NCI-H2081 (cell line): ENCODE data around the gene GSG1L2.

Source experiments
- DNase-seq, 2 experiments: peaks; one replicate each; lab custom pipeline; 2025; lab: John Stamatoyannopoulos, UW

Gene GSG1L2

DNA sequence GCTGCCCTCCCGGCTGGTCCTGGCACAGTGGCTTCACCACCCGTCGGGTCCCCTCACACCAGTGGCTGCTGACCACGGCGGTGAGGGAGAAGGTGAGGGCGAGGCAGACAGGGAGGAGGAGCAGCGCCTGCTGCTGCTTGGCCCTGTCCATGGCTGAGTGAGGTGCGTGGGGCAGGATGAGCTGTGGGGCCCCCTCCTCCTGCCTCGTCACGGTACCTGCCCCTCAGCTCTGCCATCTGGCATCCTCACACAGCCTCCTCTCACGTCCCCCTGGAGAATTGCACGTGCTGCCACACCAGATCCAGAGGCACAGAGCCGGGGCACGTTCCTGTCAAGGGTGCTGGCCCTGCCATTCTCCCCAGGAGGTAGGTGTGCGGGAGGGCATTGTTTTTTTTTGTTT lies at the start of gene GSG1L2:
Gene GSG1L2 (minus strand): TSS at position 159 of the 400 bp plus-strand sequence. CDS start 8 bp downstream, at position 151.
- no peak for DNase-seq

DNA sequence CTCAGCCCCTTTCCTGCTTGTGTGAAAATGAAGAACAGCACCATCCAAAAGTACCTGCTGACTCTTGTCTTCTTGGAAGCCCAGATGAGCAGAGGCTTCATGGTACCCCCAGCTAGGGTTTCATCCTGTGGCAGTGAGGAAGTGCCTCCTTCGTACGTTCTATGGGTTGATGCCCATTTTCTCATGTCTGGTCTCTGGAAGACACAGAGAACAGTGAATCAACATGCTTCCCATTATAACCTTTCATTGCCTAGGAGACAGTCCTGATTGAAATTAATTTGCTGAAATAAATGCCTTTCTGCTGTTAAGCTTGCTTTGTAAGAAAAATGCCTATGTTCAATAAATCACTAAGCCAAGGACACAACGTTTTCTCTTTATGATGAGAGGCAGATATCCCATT lies 46.7 kb upstream of the GSG1L2 start:
- no peak for DNase-seq

DNA sequence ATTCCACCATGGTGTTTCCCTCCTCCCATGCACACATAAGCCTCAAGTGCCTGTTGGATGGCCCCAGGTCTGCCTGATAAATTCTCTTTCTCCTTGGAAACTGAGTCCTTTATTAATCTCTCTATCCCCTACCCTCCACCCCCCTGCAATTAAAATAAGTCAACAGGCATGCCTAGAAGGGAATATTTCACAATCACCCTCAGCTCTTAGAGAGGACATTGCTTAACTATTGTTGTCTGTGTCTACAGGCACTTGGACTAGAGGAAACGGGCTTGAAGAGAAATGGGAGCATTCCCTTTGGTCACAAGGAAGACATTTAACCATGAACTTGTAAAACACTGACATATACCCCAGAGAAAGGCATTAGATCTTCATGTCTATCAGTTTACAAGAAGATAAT lies 43.7 kb upstream of the GSG1L2 start:
- DNase-seq, result no peak

DNA sequence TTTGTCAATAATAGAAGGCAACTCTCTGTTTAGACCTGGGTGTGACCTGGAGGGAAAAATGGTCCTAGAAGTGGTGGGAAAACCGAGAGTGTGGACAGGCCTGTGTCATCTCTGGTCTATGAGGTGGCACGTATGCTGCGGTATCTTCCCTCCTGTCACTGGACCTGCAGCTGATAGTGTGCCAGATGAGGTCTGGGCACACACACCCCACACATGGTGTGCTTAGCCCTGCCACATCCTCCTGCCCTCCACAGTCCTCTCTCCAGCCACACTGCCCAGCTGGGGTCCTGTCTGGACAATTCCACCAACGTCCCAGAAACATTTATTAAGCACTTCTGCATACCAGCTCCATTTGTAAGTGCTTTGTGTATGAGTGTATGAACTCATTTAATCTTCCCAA lies 41.1 kb upstream of the GSG1L2 start:
- no peak for DNase-seq

DNA sequence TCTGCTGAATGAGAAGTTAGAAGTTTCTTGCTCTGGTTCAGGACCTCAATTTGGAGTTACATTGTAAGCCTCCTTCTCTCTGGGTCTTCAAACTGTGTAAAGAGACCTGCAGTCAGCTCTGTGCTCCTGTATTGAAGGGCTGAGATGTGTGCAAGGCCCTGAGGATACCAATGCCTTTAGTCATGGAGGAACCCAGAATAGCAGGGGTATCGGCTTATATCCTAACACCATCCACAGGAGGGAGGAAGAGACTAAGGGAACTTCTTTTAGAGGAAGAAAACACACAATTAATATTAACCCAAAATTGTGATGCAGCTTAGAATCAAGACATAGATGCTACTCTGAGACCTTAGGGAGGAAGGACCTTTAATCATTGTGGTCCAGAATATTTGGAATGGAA lies 40.3 kb upstream of the GSG1L2 start:
- no peak for DNase-seq

DNA sequence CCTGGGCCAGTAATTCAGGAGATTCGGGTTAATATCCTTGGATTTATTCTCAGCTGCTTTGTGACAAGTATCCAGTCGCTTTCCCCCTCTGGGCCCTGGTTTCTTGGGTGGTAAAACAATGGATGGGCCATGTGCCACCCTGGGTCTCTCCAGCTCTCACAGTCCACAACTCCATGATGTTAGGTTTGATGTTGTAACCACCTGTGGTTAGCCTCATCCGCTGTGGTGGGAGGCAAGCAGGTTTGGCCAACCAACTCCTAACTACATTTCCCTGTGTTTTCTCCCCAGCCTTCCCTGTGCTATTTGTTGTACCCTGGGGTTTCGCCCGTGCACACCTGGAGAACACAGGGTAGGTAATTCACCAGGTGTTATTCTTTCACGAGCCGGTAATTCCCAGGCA lies 39.0 kb upstream of the GSG1L2 start:
- DNase-seq, result no peak

DNA sequence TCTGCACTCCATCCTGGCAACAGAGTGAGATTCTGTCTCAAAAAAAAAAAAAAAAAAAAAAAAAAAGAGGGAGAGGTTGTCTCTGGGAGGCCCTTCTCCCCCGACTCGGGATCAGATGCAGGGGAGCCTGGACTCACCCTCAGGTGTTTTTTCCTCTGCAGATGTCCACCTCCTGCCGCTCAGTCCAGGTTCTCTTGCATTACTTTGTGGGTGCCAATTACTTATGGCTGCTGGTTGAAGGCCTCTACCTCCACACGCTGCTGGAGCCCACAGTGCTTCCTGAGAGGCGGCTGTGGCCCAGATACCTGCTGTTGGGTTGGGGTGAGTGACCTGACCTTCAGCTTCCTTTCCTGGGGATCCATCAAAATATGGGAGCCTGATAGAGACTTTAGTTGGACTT lies 37.9 kb upstream of the GSG1L2 start:
- no peak for DNase-seq

DNA sequence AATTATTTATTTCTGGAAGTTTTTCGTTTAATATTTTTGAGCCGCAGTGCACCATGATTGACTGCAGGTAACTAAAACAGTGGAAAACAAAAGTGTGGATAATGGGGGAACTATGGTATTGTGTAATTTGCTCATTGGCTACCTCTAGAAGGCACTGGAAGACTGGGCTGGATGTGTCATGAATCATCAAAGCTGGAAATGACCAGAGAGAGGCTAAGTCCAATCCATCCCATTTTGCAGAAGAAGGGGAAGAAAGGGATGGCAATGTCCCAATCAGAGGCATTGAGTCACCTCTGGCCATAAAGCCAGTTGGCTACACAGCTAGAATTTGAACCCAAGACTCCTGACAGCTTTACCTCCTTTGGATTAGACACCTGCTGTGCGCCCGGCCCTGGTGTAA lies 33.2 kb upstream of the GSG1L2 start:
- DNase-seq, result no peak

DNA sequence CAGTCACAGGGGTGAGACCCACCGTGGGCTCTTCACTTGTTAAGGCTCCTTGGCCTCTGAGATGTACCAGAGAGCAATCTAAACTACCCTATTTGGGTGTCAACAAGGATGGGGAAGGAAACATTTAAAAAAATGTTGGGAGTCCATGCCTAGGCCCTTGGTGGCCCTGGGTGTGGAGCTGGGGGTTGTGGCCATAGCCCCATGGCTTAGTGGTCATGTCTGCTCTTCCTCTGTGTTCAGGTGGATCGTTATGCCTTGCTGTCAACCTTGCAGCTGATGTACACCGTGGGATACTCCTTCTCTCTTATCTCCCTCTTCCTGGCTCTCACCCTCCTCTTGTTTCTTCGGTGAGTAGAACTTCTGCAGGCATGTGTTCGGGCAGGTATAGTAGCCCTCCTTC lies 32.4 kb upstream of the GSG1L2 start:
- DNase-seq, result no peak

DNA sequence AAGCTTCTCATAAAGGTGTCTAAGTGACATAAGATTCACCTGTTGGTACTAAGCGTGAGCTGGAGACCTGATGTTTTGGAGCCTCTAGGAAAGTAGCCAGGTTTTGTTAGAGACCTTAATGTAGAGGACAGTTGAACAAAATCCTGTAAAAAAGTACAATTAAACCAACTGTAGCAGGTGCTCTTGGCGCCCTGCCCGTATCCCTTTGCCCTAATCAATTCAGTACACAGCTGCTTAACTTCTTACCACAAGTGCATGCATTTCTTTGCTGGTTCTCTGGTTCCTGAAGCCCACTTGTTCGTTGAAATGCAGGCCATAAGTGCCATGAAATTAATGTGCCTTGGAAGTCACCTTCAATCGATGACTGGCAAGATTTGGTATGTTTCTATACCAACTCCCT lies 28.3 kb upstream of the GSG1L2 start:
- no peak for DNase-seq

DNA sequence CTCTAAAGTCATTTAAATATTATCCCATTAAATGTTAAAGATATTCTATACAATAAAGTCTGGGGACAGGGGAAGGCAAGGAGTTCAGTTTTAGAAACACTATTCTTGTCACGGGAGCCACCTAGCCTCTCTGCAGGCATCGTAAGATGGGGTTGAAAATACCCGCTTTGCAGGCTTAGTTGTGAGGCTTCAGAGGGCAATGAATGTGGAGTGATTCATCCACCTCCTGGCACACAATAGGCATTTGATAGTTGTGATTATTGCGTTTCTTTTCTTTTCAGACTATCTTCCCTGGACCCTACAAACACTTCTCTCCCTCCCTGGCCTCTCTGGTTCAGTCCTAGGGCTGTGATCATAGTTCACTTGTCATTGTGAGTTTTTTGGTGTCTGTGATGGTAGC lies 23.4 kb upstream of the GSG1L2 start:
- no peak for DNase-seq

DNA sequence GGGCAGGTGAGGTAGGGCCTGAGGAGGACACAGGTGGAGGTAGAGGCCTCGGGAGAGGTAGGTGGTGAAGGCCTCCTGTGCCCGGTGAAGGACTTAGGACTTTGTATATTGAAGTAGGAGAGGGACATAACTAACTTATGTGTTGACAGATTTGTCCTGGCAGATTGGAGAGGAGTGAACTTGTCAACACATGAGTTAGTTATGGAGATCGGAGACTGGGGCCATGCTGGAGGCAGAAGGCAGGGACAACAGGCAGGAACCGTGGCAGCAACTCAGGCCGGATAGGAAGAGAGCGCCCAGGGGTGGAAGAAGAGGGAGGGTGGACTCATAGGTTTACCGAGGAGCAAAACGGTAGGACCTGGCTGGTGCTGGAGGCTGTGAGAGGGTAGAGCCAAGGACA lies 22.3 kb upstream of the GSG1L2 start:
- DNase-seq, result no peak

DNA sequence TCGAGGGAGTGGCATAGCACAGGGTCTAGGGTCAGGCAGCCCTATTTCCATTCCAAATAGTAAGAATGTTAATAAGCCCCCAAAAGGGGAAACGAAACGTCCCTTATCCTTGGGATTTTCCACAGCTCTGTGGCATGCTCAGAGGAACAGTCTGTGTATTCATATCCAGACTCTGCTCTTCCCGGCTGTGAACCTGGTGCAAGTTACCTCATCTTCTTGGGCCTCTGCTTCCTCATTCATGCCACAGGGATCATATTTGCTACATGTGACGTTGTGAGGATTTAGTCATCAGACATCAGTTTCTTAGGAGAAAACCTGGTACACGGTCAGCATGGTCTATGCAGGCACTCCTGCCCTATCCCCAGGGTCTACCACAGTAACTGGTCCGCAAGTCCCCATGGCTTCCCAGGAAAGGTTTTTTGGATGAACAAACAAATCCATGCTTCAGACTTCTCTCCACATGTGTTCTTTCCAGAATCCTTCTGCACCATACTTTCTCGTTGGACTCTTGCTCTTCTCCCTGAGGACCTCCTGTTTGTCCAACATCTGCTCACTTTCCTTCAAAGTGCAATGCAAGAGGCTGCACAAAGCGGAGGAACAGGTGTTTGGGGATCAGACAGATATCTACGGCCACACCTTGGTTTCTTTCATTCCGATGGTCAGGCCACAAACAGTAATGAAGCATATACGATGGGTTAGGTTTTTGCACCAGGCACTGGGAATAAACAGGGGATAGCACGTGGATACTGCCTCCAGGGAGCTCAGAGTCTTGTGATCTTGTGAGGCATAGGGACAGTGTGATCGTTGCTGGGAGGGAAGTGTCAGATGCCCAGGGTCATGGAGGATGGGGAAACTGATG lies 21.5 kb upstream of the GSG1L2 start:
- DNase-seq, result no peak

DNA sequence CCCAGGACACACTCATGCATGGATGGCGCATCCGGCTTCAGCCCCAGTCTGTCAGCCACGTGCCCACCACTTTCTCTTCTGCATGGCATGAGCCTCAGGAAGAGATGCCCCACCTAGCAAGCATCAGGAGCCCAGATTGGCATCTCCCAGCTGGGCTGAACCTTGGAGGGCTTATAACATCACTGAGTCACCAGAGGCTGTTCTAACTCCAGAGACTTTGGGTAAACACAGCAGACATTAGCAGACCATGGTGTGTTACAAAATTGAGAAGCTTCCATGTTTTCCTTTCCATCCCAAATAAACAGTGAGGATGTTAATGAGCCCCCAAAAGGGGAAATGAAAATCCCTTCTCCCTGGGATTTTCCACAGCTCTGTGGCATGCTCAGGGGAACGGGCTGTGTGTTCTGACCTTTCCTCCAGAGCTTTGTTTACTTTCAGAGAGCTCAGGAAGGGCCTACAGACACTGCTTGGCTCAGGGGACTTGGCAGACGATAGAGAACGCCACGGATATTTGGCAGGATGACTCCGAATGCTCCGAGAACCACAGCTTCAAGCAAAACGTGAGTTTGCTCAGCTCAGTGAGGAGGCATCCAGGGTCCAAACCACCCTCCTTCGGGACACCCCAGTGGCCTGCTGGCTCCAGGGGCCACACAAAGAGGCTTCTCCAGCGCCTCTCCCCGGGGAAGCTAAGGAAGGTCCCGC lies 20.3 kb upstream of the GSG1L2 start:
- DNase-seq, result no peak

DNA sequence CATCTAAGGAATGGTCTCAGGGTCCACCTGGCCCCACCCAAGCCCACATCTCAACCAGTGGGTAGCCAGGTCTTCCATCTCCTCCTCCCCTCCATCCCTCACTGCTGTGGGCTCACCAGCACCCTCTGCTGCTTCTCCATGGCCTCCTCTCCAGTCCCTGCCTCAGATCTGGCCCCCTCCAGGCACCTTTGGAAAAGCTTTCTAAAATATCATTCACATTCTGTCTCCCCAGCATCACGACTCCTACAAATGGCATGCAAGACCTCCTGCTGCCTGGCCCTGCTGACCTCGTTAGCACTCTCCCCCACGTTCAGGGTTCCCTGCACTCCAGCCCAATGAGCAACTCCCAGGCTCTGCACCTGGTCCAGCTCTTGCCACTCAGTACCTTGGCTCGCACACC lies 17.6 kb upstream of the GSG1L2 start:
- no peak for DNase-seq

DNA sequence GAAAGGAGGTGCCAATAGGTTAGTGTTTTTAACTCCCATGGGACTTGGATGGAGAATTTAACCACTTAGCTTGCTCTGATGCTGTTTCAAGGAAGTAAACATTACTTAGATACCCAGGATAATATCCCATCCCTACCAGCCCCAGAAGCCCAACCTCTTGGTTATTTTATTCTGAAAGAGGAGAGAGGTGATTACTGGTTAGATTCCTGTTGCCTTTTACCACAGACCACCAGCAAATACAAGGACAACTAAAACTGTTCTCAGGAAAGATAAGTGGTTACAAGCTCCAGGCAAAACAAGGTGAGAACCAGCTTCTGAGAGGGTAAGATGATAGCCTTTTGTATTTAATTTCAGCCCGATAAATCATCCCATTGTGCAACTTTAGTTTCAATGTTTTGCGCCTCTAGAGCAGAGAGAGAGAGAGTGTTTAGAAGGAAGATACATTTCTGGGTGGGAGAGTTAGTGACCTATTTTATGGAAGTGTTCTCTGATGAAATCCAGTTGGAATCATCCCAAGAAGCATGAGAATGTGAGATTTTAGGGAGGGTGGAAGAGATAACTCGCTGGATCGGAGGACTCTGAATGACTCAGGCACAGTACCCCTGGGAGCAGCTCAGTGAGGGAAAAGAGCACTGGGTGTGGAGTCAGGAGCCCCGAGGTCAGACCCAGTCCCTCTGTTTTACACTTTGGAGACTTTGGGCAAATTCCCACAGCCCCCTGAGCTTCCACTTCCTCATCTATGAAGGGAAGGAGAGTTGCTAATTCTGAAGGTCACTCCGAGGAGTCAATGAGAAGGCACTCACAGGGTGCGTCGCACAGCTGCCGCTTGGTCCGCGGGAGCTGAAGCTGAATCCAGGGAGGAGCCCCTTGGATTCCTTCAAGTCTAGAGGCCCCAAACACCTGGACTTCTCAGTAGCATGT lies 15.9 kb upstream of the GSG1L2 start:
- no peak for DNase-seq

DNA sequence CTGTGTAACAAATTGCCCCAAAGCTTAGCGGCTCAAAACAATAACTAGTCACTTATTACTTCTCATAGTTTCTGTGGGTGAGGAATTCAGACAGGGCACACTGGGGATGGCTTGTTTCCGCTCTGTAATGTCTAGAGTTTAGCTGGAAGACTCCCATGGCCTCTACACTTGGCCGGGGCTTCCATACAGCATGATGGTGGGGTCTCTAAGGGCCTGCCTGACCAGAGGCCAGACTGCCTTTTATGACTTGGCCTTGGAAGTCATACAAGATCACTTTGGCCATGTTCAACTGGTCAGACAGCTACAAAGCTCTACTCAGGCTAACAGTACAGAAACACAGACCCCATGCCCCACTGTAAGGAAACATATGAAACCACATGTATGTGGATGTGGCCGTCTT lies 12.0 kb upstream of the GSG1L2 start:
- no peak for DNase-seq

DNA sequence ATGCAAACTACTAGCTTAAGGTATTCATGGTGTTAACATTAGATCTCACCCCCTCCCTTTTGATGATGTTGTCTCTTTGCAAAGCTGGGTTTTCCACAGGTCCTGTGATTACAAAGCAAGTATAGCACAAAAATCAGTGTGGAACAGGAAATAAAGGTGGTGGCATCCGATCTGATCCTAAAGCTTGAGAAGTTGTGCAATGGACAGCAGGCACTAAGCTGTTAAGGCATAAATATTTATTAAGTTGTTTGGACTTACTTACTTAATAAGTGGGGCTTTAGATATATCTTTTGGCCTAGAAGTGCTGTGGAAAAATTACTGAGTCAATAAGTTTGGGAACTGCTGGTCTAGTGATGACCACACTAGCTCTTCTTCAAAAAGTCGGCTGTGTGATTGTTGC lies 8.8 kb upstream of the GSG1L2 start:
- no peak for DNase-seq

DNA sequence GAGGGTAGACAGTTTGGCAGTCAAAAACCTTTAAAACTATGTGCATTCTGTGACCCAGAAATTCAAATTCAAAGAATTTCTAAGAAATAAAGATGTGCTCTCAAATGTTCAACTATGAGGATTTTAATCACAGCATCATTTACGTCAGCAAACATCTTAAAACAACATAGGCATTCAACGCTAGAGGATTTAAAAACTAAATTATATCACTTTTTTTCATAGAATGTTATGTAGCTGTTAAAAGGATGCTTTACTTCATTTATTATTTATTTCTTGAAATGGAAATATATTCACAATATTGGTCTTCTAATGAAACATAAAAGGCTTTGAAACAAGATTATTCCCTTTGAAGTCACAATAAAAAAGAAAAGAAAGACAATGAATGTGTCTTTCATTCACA lies 7.5 kb upstream of the GSG1L2 start:
- no peak for DNase-seq

DNA sequence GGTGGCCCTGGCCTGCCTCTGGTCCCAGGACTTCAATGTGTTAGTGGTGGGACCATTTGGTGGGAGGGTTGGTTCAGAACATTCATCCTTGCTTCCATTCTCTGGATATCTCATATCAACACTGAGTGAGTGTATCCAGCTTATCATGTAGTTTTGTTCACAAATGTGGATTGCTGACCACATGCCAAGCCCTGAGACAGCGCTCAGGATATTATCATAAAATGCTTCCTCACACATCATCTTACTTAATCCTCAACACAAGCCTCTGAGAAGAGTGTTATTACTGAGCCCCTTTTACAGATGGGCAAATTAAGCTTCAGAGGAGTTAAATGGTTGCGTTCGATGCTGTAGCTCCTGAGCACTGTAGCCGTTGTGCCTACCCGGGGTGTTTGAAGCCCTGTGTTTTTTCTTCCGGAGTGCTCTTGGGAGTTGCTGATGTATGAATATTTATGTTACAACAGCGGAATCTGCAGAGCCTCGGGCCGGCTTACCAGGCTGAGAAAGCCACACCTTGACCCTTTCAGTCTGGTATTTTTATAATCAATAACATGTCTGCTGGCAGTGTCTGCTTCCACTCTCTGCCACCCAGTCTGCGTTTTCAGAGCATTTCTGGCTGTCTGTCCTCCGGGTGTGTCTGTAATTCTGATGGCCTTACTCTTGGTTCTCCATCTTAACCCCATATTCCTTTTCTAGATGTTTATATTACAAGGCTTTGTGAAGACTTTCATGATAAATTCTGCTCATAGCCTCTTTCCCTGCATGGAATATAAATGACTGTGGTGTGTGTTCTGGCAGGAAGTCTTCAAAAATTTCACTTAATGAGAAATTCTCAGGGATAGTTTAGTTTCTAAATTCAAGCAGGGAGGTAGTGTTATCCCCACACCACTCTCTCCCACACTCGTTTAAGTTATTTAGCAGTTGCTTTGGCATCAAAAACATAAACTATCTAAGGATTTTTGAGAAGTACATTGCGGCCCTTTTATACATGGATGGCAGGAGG lies 6.7 kb upstream of the GSG1L2 start:
- DNase-seq, result no peak

DNA sequence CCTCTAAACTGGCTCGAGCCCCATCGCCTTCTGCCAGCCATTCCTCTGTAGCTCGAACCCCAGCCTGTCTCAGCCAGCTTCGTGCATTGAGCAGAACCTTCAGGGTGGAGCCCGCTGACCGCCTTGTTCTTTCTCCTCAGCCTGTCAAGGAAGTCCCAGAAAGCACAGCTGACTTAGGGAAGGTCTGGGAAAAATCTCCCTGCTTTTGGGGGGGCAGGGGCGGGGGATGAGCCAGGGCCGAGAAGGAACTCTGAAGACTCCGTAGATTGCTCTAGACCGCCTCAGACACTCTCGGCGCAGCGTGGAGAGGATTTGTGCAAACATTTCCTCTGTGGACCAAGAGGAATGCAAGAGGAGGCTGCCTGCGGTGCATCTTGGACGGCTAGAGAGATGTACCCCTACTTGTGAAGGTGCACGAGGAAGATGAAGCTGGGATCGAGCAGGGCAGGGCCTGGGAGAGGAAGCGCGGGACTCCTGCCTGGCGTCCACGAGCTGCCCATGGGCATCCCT lies 3.8 kb upstream of the GSG1L2 start, which contains the start of gene GLP2R:
Gene GLP2R (plus strand): TSS at position 284 of the 510 bp plus-strand sequence. CDS start 140 bp downstream, at position 424.
- DNase-seq, result no peak
